GM12801 (cell line): ENCODE measurements around the gene CEP85L.

Experiments
- CTCF ChIP-seq: IDR thresholded peaks from one replicate; pipeline ENCODE4 v1.5.1; 2011; ENCODE audit warnings: control low read depth; ENCODE audit not compliant: insufficient read length; ENCODE audit errors: extremely low read depth

Gene CEP85L

GRCh38 chr6:118669561-118669960, 18.2 kb upstream of the CEP85L start:
- no peak for TF ChIP-seq CTCF

- TF ChIP-seq CTCF = no peak
Measured at GRCh38 chr6:118668761-118669385, 17.5 kb upstream of the CEP85L start.

GRCh38 chr6:118667988-118668387, 16.6 kb upstream of the CEP85L start:
- no peak for TF ChIP-seq CTCF

GRCh38 chr6:118665011-118665410, 13.6 kb upstream of the CEP85L start:
- no peak for TF ChIP-seq CTCF

- TF ChIP-seq CTCF = no peak
Measured at GRCh38 chr6:118663993-118664985, 12.9 kb upstream of the CEP85L start.

- no peak for TF ChIP-seq CTCF
Measured at GRCh38 chr6:118661831-118662230, 10.4 kb upstream of the CEP85L start.

- no peak for TF ChIP-seq CTCF
Measured at GRCh38 chr6:118660218-118660569, 8.8 kb upstream of the CEP85L start.
